Liver (tissue), 3 donors: ENCODE results near the gene KRT28.

Experiments used
- FOXA1 ChIP-seq: IDR thresholded peaks from 2 replicates; pipeline ENCODE4 v1.6.1; 2016; ENCODE audit warnings: antibody characterized with exemption
- JUND ChIP-seq, 2 donors: IDR thresholded peaks; 2 replicates each; pipeline ENCODE4 v1.6.1; 2016; ENCODE audit warnings: antibody characterized with exemption in 2 of 2
- SP1 ChIP-seq: IDR thresholded peaks from 2 replicates; pipeline ENCODE4 v1.6.1; 2018; ENCODE audit warnings: antibody characterized with exemption, mild to moderate bottlenecking
- TAF1 ChIP-seq: conservative IDR thresholded peaks from 2 replicates; pipeline ENCODE4 v1.6.1; 2016; ENCODE audit warnings: antibody characterized with exemption, mild to moderate bottlenecking
- YY1 ChIP-seq: IDR thresholded peaks from 2 replicates; pipeline ENCODE4 v1.6.1; 2016; ENCODE audit warnings: antibody characterized with exemption, mild to moderate bottlenecking
- TF ChIP-seq, protein P1 (sequence below): fragments of 150-350 bp; IDR thresholded peaks from 2 replicates; pipeline ENCODE4 v1.5.1; 2017; ENCODE audit warnings: improper control_type of control experiment, low read depth, low read length; ENCODE audit not compliant: missing input control
- TF ChIP-seq, protein P2 (sequence below): IDR thresholded peaks from 2 replicates; pipeline ENCODE4 v1.6.1; 2016; ENCODE audit warnings: antibody characterized with exemption
- TF ChIP-seq, protein P3 (sequence below): IDR thresholded peaks from 2 replicates; pipeline ENCODE4 v1.6.1; 2016; ENCODE audit warnings: antibody characterized with exemption, mild to moderate bottlenecking
- donor health status: healthy.
- donor health status: healthy.

DNA sequence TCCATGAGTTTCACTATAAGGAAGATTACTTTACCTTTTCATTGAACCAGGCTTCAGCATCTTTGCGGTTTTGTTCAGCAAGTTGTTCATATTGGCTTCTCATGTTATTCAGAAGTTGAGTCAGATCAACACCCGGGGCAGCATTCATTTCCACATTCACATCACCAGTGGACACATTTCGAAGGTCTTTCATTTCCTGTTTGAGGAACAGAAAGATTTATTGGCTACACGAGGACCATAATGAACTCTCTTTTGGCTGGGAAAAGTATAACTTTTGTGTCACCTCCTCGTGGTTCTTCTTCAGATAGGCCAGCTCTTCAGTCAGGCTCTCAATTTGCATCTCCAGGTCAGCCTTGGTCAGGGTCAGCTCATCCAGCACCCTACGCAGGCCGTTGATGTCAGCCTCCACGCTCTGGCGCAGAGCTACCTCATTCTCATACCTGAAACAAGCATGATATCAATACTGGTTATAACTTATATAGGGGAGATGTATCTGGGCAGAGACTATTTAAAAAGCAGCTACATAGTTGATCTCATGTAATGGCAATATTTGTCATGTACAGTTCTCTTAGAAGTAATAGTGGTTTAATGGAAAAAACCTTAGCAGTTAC, 20.6 kb upstream of the KRT28 start:
- TF ChIP-seq, protein P1, sequence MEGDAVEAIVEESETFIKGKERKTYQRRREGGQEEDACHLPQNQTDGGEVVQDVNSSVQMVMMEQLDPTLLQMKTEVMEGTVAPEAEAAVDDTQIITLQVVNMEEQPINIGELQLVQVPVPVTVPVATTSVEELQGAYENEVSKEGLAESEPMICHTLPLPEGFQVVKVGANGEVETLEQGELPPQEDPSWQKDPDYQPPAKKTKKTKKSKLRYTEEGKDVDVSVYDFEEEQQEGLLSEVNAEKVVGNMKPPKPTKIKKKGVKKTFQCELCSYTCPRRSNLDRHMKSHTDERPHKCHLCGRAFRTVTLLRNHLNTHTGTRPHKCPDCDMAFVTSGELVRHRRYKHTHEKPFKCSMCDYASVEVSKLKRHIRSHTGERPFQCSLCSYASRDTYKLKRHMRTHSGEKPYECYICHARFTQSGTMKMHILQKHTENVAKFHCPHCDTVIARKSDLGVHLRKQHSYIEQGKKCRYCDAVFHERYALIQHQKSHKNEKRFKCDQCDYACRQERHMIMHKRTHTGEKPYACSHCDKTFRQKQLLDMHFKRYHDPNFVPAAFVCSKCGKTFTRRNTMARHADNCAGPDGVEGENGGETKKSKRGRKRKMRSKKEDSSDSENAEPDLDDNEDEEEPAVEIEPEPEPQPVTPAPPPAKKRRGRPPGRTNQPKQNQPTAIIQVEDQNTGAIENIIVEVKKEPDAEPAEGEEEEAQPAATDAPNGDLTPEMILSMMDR: no peak
- TF ChIP-seq, protein P2, sequence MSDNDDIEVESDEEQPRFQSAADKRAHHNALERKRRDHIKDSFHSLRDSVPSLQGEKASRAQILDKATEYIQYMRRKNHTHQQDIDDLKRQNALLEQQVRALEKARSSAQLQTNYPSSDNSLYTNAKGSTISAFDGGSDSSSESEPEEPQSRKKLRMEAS: no peak
- no peak for TF ChIP-seq FOXA1
- TF ChIP-seq, protein P3, sequence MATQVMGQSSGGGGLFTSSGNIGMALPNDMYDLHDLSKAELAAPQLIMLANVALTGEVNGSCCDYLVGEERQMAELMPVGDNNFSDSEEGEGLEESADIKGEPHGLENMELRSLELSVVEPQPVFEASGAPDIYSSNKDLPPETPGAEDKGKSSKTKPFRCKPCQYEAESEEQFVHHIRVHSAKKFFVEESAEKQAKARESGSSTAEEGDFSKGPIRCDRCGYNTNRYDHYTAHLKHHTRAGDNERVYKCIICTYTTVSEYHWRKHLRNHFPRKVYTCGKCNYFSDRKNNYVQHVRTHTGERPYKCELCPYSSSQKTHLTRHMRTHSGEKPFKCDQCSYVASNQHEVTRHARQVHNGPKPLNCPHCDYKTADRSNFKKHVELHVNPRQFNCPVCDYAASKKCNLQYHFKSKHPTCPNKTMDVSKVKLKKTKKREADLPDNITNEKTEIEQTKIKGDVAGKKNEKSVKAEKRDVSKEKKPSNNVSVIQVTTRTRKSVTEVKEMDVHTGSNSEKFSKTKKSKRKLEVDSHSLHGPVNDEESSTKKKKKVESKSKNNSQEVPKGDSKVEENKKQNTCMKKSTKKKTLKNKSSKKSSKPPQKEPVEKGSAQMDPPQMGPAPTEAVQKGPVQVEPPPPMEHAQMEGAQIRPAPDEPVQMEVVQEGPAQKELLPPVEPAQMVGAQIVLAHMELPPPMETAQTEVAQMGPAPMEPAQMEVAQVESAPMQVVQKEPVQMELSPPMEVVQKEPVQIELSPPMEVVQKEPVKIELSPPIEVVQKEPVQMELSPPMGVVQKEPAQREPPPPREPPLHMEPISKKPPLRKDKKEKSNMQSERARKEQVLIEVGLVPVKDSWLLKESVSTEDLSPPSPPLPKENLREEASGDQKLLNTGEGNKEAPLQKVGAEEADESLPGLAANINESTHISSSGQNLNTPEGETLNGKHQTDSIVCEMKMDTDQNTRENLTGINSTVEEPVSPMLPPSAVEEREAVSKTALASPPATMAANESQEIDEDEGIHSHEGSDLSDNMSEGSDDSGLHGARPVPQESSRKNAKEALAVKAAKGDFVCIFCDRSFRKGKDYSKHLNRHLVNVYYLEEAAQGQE: no peak
- TF ChIP-seq JUND (IDR thresholded peaks at IDR 0.05): no peak
- TF ChIP-seq SP1: no peak
- TF ChIP-seq TAF1: no peak
- TF ChIP-seq YY1: no peak
